ENCODE data around the gene TUBGCP3.
"Not testable (repeated sequence)": the region's sequence is repeated elsewhere in the genome, so short reads cannot be mapped to it uniquely, and the experiment has no call there.

The TUBGCP3 gene

GRCh38 chr13:112561478-112561877, 26.5 kb downstream of the TUBGCP3 start:
- no peak overlapping the region for H3K4me3 ChIP-seq (replicated peaks; ENCODE audit: low read depth, low read length)
- no peak for DNase-seq (ENCODE audit: extremely low read depth, low read depth)
- TF ChIP-seq CTCF (IDR thresholded peaks at IDR 0.05; ENCODE audit: low read depth, low read length, missing control alignments), result no peak

GRCh38 chr13:112558696-112559418, 29.1 kb downstream of the TUBGCP3 start:
- DNase-seq (ENCODE audit: extremely low read depth, low read depth), result no peak
- TF ChIP-seq CTCF (IDR thresholded peaks at IDR 0.05; ENCODE audit: low read depth, low read length, missing control alignments), result no peak

GRCh38 chr13:112556600-112556999, 31.4 kb downstream of the TUBGCP3 start:
- no peak overlapping the region for H3K4me3 ChIP-seq (replicated peaks; ENCODE audit: low read depth, low read length)
- no peak for DNase-seq (ENCODE audit: extremely low read depth, low read depth)
- TF ChIP-seq CTCF (IDR thresholded peaks at IDR 0.05; ENCODE audit: low read depth, low read length, missing control alignments), result no peak

More at GRCh38 chr13:112558696-112559418, 29.1 kb downstream of the TUBGCP3 start:
- H3K4me3 ChIP-seq (replicated peaks; ENCODE audit: low read depth, low read length), result no peak overlapping the region

GRCh38 chr13:112554214-112554850, 33.6 kb downstream of the TUBGCP3 start:
- H3K4me3 ChIP-seq (replicated peaks; ENCODE audit: low read depth, low read length), result no peak overlapping the region
- no peak for TF ChIP-seq CTCF (IDR thresholded peaks at IDR 0.05; ENCODE audit: low read depth, low read length, missing control alignments)
- no peak for DNase-seq (ENCODE audit: extremely low read depth, low read depth)

GRCh38 chr13:112548975-112549374, 39.0 kb downstream of the TUBGCP3 start:
- not testable (repeated sequence) for H3K4me3 ChIP-seq (replicated peaks; ENCODE audit: low read depth, low read length)

GRCh38 chr13:112545856-112546255, 42.1 kb downstream of the TUBGCP3 start:
- DNase-seq (ENCODE audit: extremely low read depth, low read depth), result peak; percentile 7
- TF ChIP-seq CTCF (IDR thresholded peaks at IDR 0.05; ENCODE audit: low read depth, low read length, missing control alignments), result no peak
- H3K4me3 ChIP-seq (replicated peaks; ENCODE audit: low read depth, low read length), result no peak overlapping the region

More at GRCh38 chr13:112548975-112549374, 39.0 kb downstream of the TUBGCP3 start:
- not testable (repeated sequence) for DNase-seq (ENCODE audit: extremely low read depth, low read depth)

GRCh38 chr13:112532837-112533745, 54.9 kb downstream of the TUBGCP3 start:
- no peak overlapping the region for H3K4me3 ChIP-seq (replicated peaks; ENCODE audit: low read depth, low read length)
- no peak for DNase-seq (ENCODE audit: extremely low read depth, low read depth)
- no peak for TF ChIP-seq CTCF (IDR thresholded peaks at IDR 0.05; ENCODE audit: low read depth, low read length, missing control alignments)

All from HFF-Myc (cell line).